Measurements from ENCODE around the gene ZNF778.
A peak's percentile ranks its signal among the peaks of the same experiment; 100 is the strongest.
"Not testable (repeated sequence)": the region's sequence is repeated elsewhere in the genome, so short reads cannot be mapped to it uniquely, and the experiment has no call there.

Gene ZNF778

GRCh38 chr16:89216315-89217137 lies 977 bp upstream of the ZNF778 start:
- ATAC-seq = peak; percentile 79
- H3K4me3 Mint-ChIP-seq = peak overlapping the region; percentile 97
- H3K36me3 Mint-ChIP-seq = peaks cover 5% of the 10 kb centered on the region
- H3K4me1 Mint-ChIP-seq = peaks cover 26% of the 10 kb centered on the region
- H3K9me3 Mint-ChIP-seq = no peaks in the 10 kb centered on the region
- H3K27me3 Mint-ChIP-seq = no peaks in the 10 kb centered on the region
- peak overlapping the region; percentile 92 for H3K27ac Mint-ChIP-seq

- Mint-ChIP-seq H3K4me1 (peaks cover 30% of the 10 kb centered on the region), H3K4me3 (peak overlapping the region; percentile 97), H3K9me3 (no peaks in the 10 kb centered on the region), H3K27ac (peak overlapping the region; percentile 92), H3K27me3 (no peaks in the 10 kb centered on the region), H3K36me3 (peaks cover 10% of the 10 kb centered on the region)
- no peak for ATAC-seq
Observed at GRCh38 chr16:89217138-89217387, 440 bp upstream of the ZNF778 start.

- no peaks in the 10 kb centered on the region for H3K27me3 Mint-ChIP-seq
- H3K4me1 Mint-ChIP-seq = peaks cover 30% of the 10 kb centered on the region
- ATAC-seq = no peak
- no peaks in the 10 kb centered on the region for H3K9me3 Mint-ChIP-seq
- peaks cover 21% of the 10 kb centered on the region for H3K36me3 Mint-ChIP-seq
- H3K27ac Mint-ChIP-seq = no peak overlapping the region
- H3K4me3 Mint-ChIP-seq = no peak overlapping the region
Observed at GRCh38 chr16:89219365-89219764, 1.9 kb downstream of the ZNF778 start.

- peaks cover 24% of the 10 kb centered on the region for H3K4me1 Mint-ChIP-seq
- no peak for ATAC-seq
- H3K9me3 Mint-ChIP-seq = no peaks in the 10 kb centered on the region
- H3K27me3 Mint-ChIP-seq = no peaks in the 10 kb centered on the region
- peaks cover 43% of the 10 kb centered on the region for H3K36me3 Mint-ChIP-seq
- H3K27ac Mint-ChIP-seq = no peak overlapping the region
- H3K4me3 Mint-ChIP-seq = no peak overlapping the region
Observed at GRCh38 chr16:89221604-89222003, 4.1 kb downstream of the ZNF778 start.

GRCh38 chr16:89222931-89223330 lies 5.4 kb downstream of the ZNF778 start:
- Mint-ChIP-seq H3K36me3 (peaks cover 56% of the 10 kb centered on the region), H3K4me1 (peaks cover 18% of the 10 kb centered on the region), H3K4me3 (no peak overlapping the region), H3K27ac (no peak overlapping the region), H3K27me3 (no peaks in the 10 kb centered on the region), H3K9me3 (peaks cover under 1% of the 10 kb centered on the region)
- no peak for ATAC-seq

- Mint-ChIP-seq H3K27me3 (no peaks in the 10 kb centered on the region), H3K4me3 (no peak overlapping the region), H3K36me3 (peaks cover 70% of the 10 kb centered on the region), H3K4me1 (peaks cover 7% of the 10 kb centered on the region), H3K9me3 (peaks cover 3% of the 10 kb centered on the region), H3K27ac (no peak overlapping the region)
- ATAC-seq = no peak
Observed at GRCh38 chr16:89224665-89225064, 7.2 kb downstream of the ZNF778 start.

- H3K4me1 Mint-ChIP-seq = peaks cover 7% of the 10 kb centered on the region
- H3K4me3 Mint-ChIP-seq = no peak overlapping the region
- no peak overlapping the region for H3K27ac Mint-ChIP-seq
- peaks cover 75% of the 10 kb centered on the region for H3K36me3 Mint-ChIP-seq
- no peaks in the 10 kb centered on the region for H3K27me3 Mint-ChIP-seq
- H3K9me3 Mint-ChIP-seq = peaks cover 3% of the 10 kb centered on the region
- no peak for ATAC-seq
Observed at GRCh38 chr16:89230255-89230654, 12.8 kb downstream of the ZNF778 start.

- Mint-ChIP-seq H3K9me3 (peaks cover 3% of the 10 kb centered on the region), H3K36me3 (peaks cover 62% of the 10 kb centered on the region), H3K27me3 (no peaks in the 10 kb centered on the region), H3K27ac (no peak overlapping the region), H3K4me1 (peaks cover 7% of the 10 kb centered on the region), H3K4me3 (no peak overlapping the region)
- no peak for ATAC-seq
Observed at GRCh38 chr16:89232107-89232506, 14.6 kb downstream of the ZNF778 start.

GRCh38 chr16:89233678-89234490 lies 16.4 kb downstream of the ZNF778 start:
- ATAC-seq = no peak
- Mint-ChIP-seq H3K27me3 (no peaks in the 10 kb centered on the region), H3K36me3 (peaks cover 44% of the 10 kb centered on the region), H3K27ac (no peak overlapping the region), H3K4me1 (peaks cover 7% of the 10 kb centered on the region), H3K4me3 (no peak overlapping the region), H3K9me3 (no peaks in the 10 kb centered on the region)

GRCh38 chr16:89237733-89238132 lies 20.2 kb downstream of the ZNF778 start:
- ATAC-seq = no peak
- H3K27me3 Mint-ChIP-seq = no peaks in the 10 kb centered on the region
- H3K4me3 Mint-ChIP-seq = no peak overlapping the region
- H3K27ac Mint-ChIP-seq = no peak overlapping the region
- H3K4me1 Mint-ChIP-seq = peaks cover 19% of the 10 kb centered on the region
- no peaks in the 10 kb centered on the region for H3K9me3 Mint-ChIP-seq
- H3K36me3 Mint-ChIP-seq = peaks cover 20% of the 10 kb centered on the region

GRCh38 chr16:89241187-89242007 lies 23.9 kb downstream of the ZNF778 start:
- no peaks in the 10 kb centered on the region for H3K36me3 Mint-ChIP-seq
- peak; percentile 88 for ATAC-seq
- H3K27ac Mint-ChIP-seq = peak overlapping the region; percentile 98
- peak overlapping the region; percentile 100 for H3K4me3 Mint-ChIP-seq
- peaks cover 18% of the 10 kb centered on the region for H3K4me1 Mint-ChIP-seq
- H3K27me3 Mint-ChIP-seq = no peaks in the 10 kb centered on the region
- no peaks in the 10 kb centered on the region for H3K9me3 Mint-ChIP-seq

- no peak overlapping the region for H3K4me3 Mint-ChIP-seq
- H3K27ac Mint-ChIP-seq = peak overlapping the region; percentile 53
- H3K27me3 Mint-ChIP-seq = no peaks in the 10 kb centered on the region
Observed at GRCh38 chr16:89242795-89243200, 25.3 kb downstream of the ZNF778 start.

GRCh38 chr16:89243664-89244063 lies 26.2 kb downstream of the ZNF778 start:
- Mint-ChIP-seq H3K27ac (no peak overlapping the region), H3K4me3 (no peak overlapping the region), H3K36me3 (no peaks in the 10 kb centered on the region), H3K9me3 (no peaks in the 10 kb centered on the region), H3K4me1 (peaks cover 18% of the 10 kb centered on the region), H3K27me3 (no peaks in the 10 kb centered on the region)
- ATAC-seq = no peak

More at GRCh38 chr16:89242795-89243200, 25.3 kb downstream of the ZNF778 start:
- no peak for ATAC-seq
- Mint-ChIP-seq H3K36me3 (no peaks in the 10 kb centered on the region), H3K4me1 (peaks cover 18% of the 10 kb centered on the region), H3K9me3 (no peaks in the 10 kb centered on the region)

- peaks cover 18% of the 10 kb centered on the region for H3K4me1 Mint-ChIP-seq
- not testable (repeated sequence) for H3K36me3 Mint-ChIP-seq, H3K9me3 Mint-ChIP-seq, H3K4me3 Mint-ChIP-seq, ATAC-seq, H3K27me3 Mint-ChIP-seq, H3K27ac Mint-ChIP-seq
Observed at GRCh38 chr16:89244264-89244663, 26.8 kb downstream of the ZNF778 start.

- ATAC-seq = no peak
- Mint-ChIP-seq H3K27me3 (no peaks in the 10 kb centered on the region), H3K9me3 (peaks cover under 1% of the 10 kb centered on the region), H3K27ac (no peak overlapping the region), H3K4me1 (peaks cover 18% of the 10 kb centered on the region), H3K4me3 (no peak overlapping the region), H3K36me3 (peaks cover 2% of the 10 kb centered on the region)
Observed at GRCh38 chr16:89244754-89245153, 27.3 kb downstream of the ZNF778 start.

Measured in stimulated activated memory B cell treated with anti-CD40 and anti-IgM and Interleukin-4, amounts not matched to agents 10 μg/mL and 1 μg/mL and 100 μg/mL, for 72 hours (primary cell).